ENCODE results near the gene WDR87.

GRCh38 chr19:37925212-37925611 lies 18.8 kb upstream of the WDR87 start:
- TF ChIP-seq, protein P1, sequence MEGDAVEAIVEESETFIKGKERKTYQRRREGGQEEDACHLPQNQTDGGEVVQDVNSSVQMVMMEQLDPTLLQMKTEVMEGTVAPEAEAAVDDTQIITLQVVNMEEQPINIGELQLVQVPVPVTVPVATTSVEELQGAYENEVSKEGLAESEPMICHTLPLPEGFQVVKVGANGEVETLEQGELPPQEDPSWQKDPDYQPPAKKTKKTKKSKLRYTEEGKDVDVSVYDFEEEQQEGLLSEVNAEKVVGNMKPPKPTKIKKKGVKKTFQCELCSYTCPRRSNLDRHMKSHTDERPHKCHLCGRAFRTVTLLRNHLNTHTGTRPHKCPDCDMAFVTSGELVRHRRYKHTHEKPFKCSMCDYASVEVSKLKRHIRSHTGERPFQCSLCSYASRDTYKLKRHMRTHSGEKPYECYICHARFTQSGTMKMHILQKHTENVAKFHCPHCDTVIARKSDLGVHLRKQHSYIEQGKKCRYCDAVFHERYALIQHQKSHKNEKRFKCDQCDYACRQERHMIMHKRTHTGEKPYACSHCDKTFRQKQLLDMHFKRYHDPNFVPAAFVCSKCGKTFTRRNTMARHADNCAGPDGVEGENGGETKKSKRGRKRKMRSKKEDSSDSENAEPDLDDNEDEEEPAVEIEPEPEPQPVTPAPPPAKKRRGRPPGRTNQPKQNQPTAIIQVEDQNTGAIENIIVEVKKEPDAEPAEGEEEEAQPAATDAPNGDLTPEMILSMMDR (IDR thresholded peaks at IDR 0.05 in 2 of 3, conservative IDR thresholded peaks at IDR 0.05 in 1 of 3; ENCODE audit: control insufficient read depth in 2 of 3, extremely low read depth in 1 of 3, insufficient read depth in 1 of 3, low read depth in 3 of 3, low read length in 3 of 3) = no peak
- TF ChIP-seq BCL11A (IDR thresholded peaks at IDR 0.05; ENCODE audit: low read depth, low read length) (no peak), ELK1 (IDR thresholded peaks at IDR 0.05; ENCODE audit: low read depth, low read length) (no peak), POLR2AphosphoS5 (IDR thresholded peaks at IDR 0.05; ENCODE audit: low read length) (no peak), SPI1 (IDR thresholded peaks at IDR 0.05; ENCODE audit: borderline replicate concordance, insufficient read depth, low read depth, low read length) (no peak), EED (IDR thresholded peaks at IDR 0.05; ENCODE audit: low read depth) (no peak), CREB1 (IDR thresholded peaks at IDR 0.05; ENCODE audit: low read depth) (no peak), NFIC (IDR thresholded peaks at IDR 0.05; ENCODE audit: low read depth, low read length) (no peak), MYC (IDR thresholded peaks at IDR 0.05; ENCODE audit: insufficient read depth, insufficient read length, insufficient replicate concordance, low read length, severe bottlenecking) (no peak), IKZF2 (IDR thresholded peaks at IDR 0.05) (no peak), RAD21 (IDR thresholded peaks at IDR 0.05; ENCODE audit: insufficient read depth, low read depth, low read length) (no peak), POLR2A (IDR thresholded peaks at IDR 0.05; ENCODE audit: low read depth, low read length) (no peak)
- TF ChIP-seq, protein P2, sequence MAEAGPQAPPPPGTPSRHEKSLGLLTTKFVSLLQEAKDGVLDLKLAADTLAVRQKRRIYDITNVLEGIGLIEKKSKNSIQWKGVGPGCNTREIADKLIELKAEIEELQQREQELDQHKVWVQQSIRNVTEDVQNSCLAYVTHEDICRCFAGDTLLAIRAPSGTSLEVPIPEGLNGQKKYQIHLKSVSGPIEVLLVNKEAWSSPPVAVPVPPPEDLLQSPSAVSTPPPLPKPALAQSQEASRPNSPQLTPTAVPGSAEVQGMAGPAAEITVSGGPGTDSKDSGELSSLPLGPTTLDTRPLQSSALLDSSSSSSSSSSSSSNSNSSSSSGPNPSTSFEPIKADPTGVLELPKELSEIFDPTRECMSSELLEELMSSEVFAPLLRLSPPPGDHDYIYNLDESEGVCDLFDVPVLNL (IDR thresholded peaks at IDR 0.05; ENCODE audit: low read depth, low read length) = no peak
- TF ChIP-seq, protein P3, sequence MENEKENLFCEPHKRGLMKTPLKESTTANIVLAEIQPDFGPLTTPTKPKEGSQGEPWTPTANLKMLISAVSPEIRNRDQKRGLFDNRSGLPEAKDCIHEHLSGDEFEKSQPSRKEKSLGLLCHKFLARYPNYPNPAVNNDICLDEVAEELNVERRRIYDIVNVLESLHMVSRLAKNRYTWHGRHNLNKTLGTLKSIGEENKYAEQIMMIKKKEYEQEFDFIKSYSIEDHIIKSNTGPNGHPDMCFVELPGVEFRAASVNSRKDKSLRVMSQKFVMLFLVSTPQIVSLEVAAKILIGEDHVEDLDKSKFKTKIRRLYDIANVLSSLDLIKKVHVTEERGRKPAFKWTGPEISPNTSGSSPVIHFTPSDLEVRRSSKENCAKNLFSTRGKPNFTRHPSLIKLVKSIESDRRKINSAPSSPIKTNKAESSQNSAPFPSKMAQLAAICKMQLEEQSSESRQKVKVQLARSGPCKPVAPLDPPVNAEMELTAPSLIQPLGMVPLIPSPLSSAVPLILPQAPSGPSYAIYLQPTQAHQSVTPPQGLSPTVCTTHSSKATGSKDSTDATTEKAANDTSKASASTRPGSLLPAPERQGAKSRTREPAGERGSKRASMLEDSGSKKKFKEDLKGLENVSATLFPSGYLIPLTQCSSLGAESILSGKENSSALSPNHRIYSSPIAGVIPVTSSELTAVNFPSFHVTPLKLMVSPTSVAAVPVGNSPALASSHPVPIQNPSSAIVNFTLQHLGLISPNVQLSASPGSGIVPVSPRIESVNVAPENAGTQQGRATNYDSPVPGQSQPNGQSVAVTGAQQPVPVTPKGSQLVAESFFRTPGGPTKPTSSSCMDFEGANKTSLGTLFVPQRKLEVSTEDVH (IDR thresholded peaks at IDR 0.05; ENCODE audit: low read depth, partially characterized antibody) = no peak
